ENCODE data around the gene F13A1. TPM values are rescaled to one million over a fixed set of nuclear protein-coding genes. Genes with fewer than 3 reads are reported as not detected.

Gene F13A1
- total and polyA plus RNA-seq, 2 of the 8 experiments (the other 6 are each of a cell fraction or from before 2014, with no cell fraction given): 0.57 to 1.5 TPM

- H2AK5ac ChIP-seq (ENCODE audit: low read depth, low read length): peak overlapping the region; percentile 60; the same call in 1 of the 2 replicates
- peak overlapping the region in 1 of 4 experiments; percentile 68; a peak in 2 of 8 replicates for H3K4me3 ChIP-seq (ENCODE audit: extremely low read depth in 1 of 4, insufficient read depth in 2 of 4, low read depth in 3 of 4, low read length in 4 of 4)
- 0 out of 2 replicates have a peak overlapping the region, but pooled peaks have one; percentile 99 for H2BK15ac ChIP-seq (ENCODE audit: low read length)
- peaks cover 2 to 14% (median 6%) of the 10 kb centered on the region in 4 experiments; a peak in 6 of 7 replicates for H3K4me1 ChIP-seq (replicated peaks in 1 of 4; ENCODE audit: control insufficient read depth in 3 of 4, insufficient read depth in 4 of 4, low read length in 3 of 4)
- no peaks in the 10 kb centered on the region for H3K36me3 ChIP-seq (ENCODE audit: control insufficient read depth in 2 of 4, insufficient read depth in 4 of 4, low read length in 3 of 4)
- H3K56ac ChIP-seq (replicated peaks; ENCODE audit: insufficient read length, low read depth, low read length): no peak overlapping the region
- no peak overlapping the region for H3K27ac ChIP-seq (ENCODE audit: low read depth, low read length)
- no peak overlapping the region for H4K91ac ChIP-seq (replicated peaks; ENCODE audit: insufficient read length, low read length)
- H4K20me1 ChIP-seq (replicated peaks in 1 of 2; ENCODE audit: control insufficient read depth in 1 of 2, insufficient read depth in 2 of 2, low read length in 2 of 2): no peaks in the 10 kb centered on the region
- no peaks in the 10 kb centered on the region for H3K9me3 ChIP-seq (ENCODE audit: insufficient read depth in 2 of 2, low read depth in 1 of 2, low read length in 1 of 2)
- no peaks in the 10 kb centered on the region for H3K79me1 ChIP-seq (ENCODE audit: low read depth, low read length)
- TF ChIP-seq SRF (IDR thresholded peaks at IDR 0.05; ENCODE audit: low read depth, low read length): no peak
- no peak for TF ChIP-seq JUN (IDR thresholded peaks at IDR 0.05; ENCODE audit: low read depth, low read length)
- TF ChIP-seq TEAD4 (IDR thresholded peaks at IDR 0.05; ENCODE audit: low read depth, low read length): peak; percentile 63; the same call in 1 of the 2 replicates
- no peak for TF ChIP-seq HDAC2 (IDR thresholded peaks at IDR 0.05; ENCODE audit: borderline replicate concordance in 1 of 2, low read depth in 2 of 2, low read length in 2 of 2)
- TF ChIP-seq RFX5 (IDR thresholded peaks at IDR 0.05; ENCODE audit: borderline replicate concordance, low read depth, low read length): no peak
- TF ChIP-seq YY1 (IDR thresholded peaks at IDR 0.05; ENCODE audit: low read depth, low read length): no peak
- TF ChIP-seq RAD21 (IDR thresholded peaks at IDR 0.05 in 1 of 2, conservative IDR thresholded peaks at IDR 0.05 in 1 of 2; ENCODE audit: low read depth in 2 of 2, low read length in 2 of 2): no peak
- peak; percentile 37; the same call in 1 of the 2 replicates for TF ChIP-seq MAX (IDR thresholded peaks at IDR 0.05)
- no peak for TF ChIP-seq CEBPB (IDR thresholded peaks at IDR 0.05; ENCODE audit: low read depth, low read length)
- TF ChIP-seq ASH2L (IDR thresholded peaks at IDR 0.05; ENCODE audit: low read length): no peak
- no peak overlapping the region for H4K8ac ChIP-seq (ENCODE audit: extremely low read depth, insufficient read depth, low read length)
- no peak overlapping the region for H2BK120ac ChIP-seq (replicated peaks; ENCODE audit: low read depth, low read length)
- no peak overlapping the region for H3K9ac ChIP-seq (replicated peaks in 1 of 4; ENCODE audit: extremely low read depth in 1 of 4, low read depth in 3 of 4, low read length in 3 of 4)
- FAIRE-seq (no peak), DNase-seq (ENCODE audit: low read depth in 1 of 2, low spot score in 2 of 2) (peak in 1 of 2 experiments; percentile 51)
- H2BK20ac ChIP-seq (ENCODE audit: low read length): no peak overlapping the region
- ChIA-PET POLR2A (ENCODE audit: partially characterized antibody) (interaction anchor here (1.1 to 1.2 kb wide), 2 partner anchors 226 to 227 kb away, joined by 3 read pairs; no protein-coding TSS in a partner anchor), CTCF (ENCODE audit: partially characterized antibody) (interaction anchor here (1.3 to 1.8 kb wide), 3 partner anchors 9 to 226 kb away, joined by 3 to 8 read pairs (median 4); no protein-coding TSS in a partner anchor)
- no peaks in the 10 kb centered on the region for H3K79me2 ChIP-seq (ENCODE audit: control insufficient read depth in 1 of 2, insufficient read depth in 2 of 2, low read length in 2 of 2)
- H3K23me2 ChIP-seq (ENCODE audit: low read depth, low read length): peaks cover 7% of the 10 kb centered on the region; the same call in 1 of the 2 replicates
- no peak overlapping the region for H3K4ac ChIP-seq (replicated peaks; ENCODE audit: insufficient read length, low read depth, low read length)
- H3K18ac ChIP-seq (ENCODE audit: extremely low read depth, low read length): no peak overlapping the region
- WGBS, 2 experiments (ENCODE audit: extremely low coverage in 1 of 2, insufficient coverage in 1 of 2, insufficient read length in 1 of 2, insufficient replicate concordance in 2 of 2, low coverage in 1 of 2, low lambda C conversion rate in 2 of 2, missing lambda C conversion rate in 1 of 2): 5% methylated on average over 3 of the region's 4 CpGs; no CpG with 5 or more reads in 1 of the 2 experiments
- H2BK12ac ChIP-seq (ENCODE audit: low read depth, low read length): peak overlapping the region; percentile 92; the same call in 1 of the 2 replicates
- no peak overlapping the region for H2BK5ac ChIP-seq (ENCODE audit: low read depth, low read length)
- no peak overlapping the region for H4K5ac ChIP-seq (ENCODE audit: insufficient read length, low read depth, low read length)
- peak overlapping the region; percentile 68; the same call in 1 of the 2 replicates for H2AFZ ChIP-seq (ENCODE audit: low read length)
- H3K4me2 ChIP-seq (ENCODE audit: insufficient read depth in 1 of 2, low read depth in 2 of 2, low read length in 2 of 2): peak overlapping the region; percentile 96 to 97
- no peak overlapping the region for H3K23ac ChIP-seq (ENCODE audit: insufficient read length)
- no peak overlapping the region for H3K14ac ChIP-seq (ENCODE audit: insufficient read length)
- peaks cover 0 to 20% (median 15%) of the 10 kb centered on the region in 4 experiments; a peak in 6 of 7 replicates for H3K27me3 ChIP-seq (replicated peaks in 1 of 4; ENCODE audit: control insufficient read depth in 3 of 4, extremely low read depth in 1 of 4, insufficient read depth in 3 of 4, low read length in 3 of 4)
Observed at GRCh38 chr6:6320901-6321300, 439 bp upstream of the F13A1 start.

All from H1 (cell line).